Suprapubic skin (tissue), 4 donors: Measurements from ENCODE around the gene GNAZ. TPM values are rescaled to one million over a fixed set of nuclear protein-coding genes. Genes with fewer than 3 reads are reported as not detected.

ENCODE experiments used
- DNase-seq, 2 donors: peaks; one replicate each; pipeline ENCODE4 v3.0.0-alpha.2; 2019; ENCODE audit warnings: low spot score in 2 of 2
- H3K27ac ChIP-seq: fragments of 200-600 bp; sonication (generic); one replicate; pipeline ENCODE4 v1.5.1; 2019
- H3K27me3 ChIP-seq: fragments of 200-600 bp; sonication (generic); one replicate; pipeline ENCODE4 v1.5.1; 2019
- H3K36me3 ChIP-seq: fragments of 200-600 bp; sonication (generic); one replicate; pipeline ENCODE4 v1.5.1; 2019
- H3K4me1 ChIP-seq: fragments of 200-600 bp; sonication (generic); one replicate; pipeline ENCODE4 v1.5.1; 2019
- H3K4me3 ChIP-seq: fragments of 200-600 bp; sonication (generic); one replicate; pipeline ENCODE4 v1.5.1; 2019; ENCODE audit warnings: mild to moderate bottlenecking
- H3K9me3 ChIP-seq: fragments of 200-600 bp; sonication (generic); one replicate; pipeline ENCODE4 v1.5.1; 2019
- CTCF ChIP-seq, 2 donors: fragments of 200-600 bp in 1 of 2; fragments of 450-650 bp in 1 of 2; sonication (generic) in 1 of 2; IDR thresholded peaks; one replicate each; pipeline ENCODE4 v1.5.1; 2016 to 2019; ENCODE audit warnings: antibody characterized with exemption in 2 of 2, mild to moderate bottlenecking in 1 of 2, moderate library complexity in 1 of 2
- EP300 ChIP-seq: sonication (generic); formaldehyde crosslinking; IDR thresholded peaks from one replicate; pipeline ENCODE4 v1.6.1; 2017; ENCODE audit warnings: antibody characterized with exemption
- POLR2A ChIP-seq, 2 donors: fragments of 450-650 bp; IDR thresholded peaks; one replicate each; pipeline ENCODE4 v1.6.1; 2017; ENCODE audit warnings: antibody characterized with exemption in 2 of 2, mild to moderate bottlenecking in 2 of 2, moderate library complexity in 2 of 2
- POLR2AphosphoS5 ChIP-seq, 3 donors: sonication (generic); formaldehyde crosslinking; IDR thresholded peaks; one replicate each; pipeline ENCODE4 v1.6.1; 2017; ENCODE audit warnings: antibody characterized with exemption in 3 of 3
- WGBS: methylation state at CpG from one replicate; pipeline ENCODE4 v1.1.5; 2018; 5-methylcytosine and 5-hydroxymethylcytosine counted together
- total RNA-seq, 4 donors: library from RNA; depleted of rRNA; stranded (reverse); fragments of >200 nt; gene quantifications; one replicate each; pipeline ENCODE4 v1.1.0, GENCODE V29; 2016

The GNAZ gene
- total RNA-seq, 4 donors from 2014 or later, result 2.1 to 5.8 (median 3.0) TPM

DNA sequence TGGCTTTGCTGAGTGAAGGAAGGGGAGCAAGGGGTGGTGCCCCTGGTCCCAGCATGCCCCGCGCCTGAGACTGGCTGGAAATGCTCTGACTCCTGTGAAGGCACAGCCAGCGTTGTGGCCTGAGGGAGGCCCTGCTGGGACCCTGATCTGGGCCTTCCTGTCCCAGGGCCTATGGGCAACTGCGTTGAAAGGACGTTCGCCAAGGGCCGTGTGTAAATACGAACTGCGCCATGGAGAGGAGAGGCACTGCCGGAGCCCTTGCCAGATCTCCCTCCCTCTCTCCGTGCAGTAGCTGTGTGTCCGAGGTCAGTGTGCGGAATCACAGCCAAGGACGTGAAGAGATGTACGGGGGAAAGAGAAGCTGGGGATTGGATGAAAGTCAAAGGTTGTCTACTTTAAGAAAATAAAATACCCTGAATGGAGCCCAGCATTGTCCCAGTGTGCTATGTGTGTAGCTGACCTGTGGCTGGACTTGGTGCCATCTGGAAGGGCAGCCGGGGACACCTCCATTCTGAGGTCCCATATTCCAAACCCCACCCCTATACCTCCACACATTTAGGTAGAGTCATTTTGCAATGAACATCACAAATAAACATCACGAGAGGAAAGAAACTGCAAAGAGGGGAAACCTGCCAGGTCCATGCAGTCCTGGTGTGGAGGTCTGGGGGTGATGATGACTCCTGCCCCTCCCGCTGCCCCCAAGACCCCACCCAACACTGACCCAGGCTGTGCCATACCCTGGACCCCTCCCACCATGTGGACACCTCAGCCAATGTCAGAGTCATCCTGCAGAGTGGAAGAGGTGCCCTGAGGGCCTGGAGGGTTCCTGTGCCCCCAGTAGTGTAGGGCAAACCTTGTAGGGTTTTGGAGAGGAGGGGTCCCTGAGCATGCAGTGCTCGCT, 54.5 kb downstream of the GNAZ start:
- TF ChIP-seq POLR2A (IDR thresholded peaks at IDR 0.05) (no peak), POLR2AphosphoS5 (IDR thresholded peaks at IDR 0.05) (no peak), EP300 (no peak), CTCF (IDR thresholded peaks at IDR 0.05) (no peak)
- Histone ChIP-seq H3K4me1 (peaks cover 2% of the 10 kb centered on the region), H3K4me3 (no peak overlapping the region), H3K27me3 (no peaks in the 10 kb centered on the region), H3K36me3 (no peaks in the 10 kb centered on the region), H3K9me3 (no peaks in the 10 kb centered on the region), H3K27ac (no peak overlapping the region)
- no peak for DNase-seq
- 66% methylated on average over 19 of the region's 19 CpGs for WGBS

DNA sequence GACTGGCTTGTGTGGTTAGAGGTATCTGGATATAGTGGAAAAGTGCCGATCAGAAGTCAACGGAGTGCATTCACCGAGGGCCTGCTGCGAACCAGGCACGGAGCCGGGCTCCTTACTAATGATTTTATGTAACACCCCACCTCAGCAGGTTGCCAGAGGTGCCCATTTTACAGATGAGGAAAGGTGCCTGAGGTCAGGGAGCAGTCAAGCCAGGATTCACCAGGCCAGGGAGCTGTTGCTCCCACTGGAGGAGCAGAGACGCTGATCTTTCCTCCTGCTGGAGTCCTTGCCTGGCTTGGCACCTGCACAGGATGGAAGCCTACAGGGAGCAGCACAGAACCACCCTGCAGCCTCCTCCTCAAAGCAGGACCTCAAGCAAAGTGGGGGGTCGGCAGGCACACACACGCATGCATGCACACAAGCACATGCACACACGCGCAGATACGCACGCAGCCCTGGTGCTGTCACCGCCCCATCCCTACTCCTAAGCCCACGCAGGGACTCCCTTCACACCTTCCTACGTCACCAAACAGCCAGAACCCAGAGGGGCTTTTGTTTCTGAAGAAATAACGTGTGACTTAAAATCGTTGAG, 55.3 kb downstream of the GNAZ start:
- Histone ChIP-seq H3K9me3 (no peaks in the 10 kb centered on the region), H3K4me1 (peaks cover 2% of the 10 kb centered on the region), H3K4me3 (no peak overlapping the region), H3K27me3 (no peaks in the 10 kb centered on the region), H3K36me3 (no peaks in the 10 kb centered on the region), H3K27ac (no peak overlapping the region)
- no peak for DNase-seq
- 91% methylated on average over 18 of the region's 18 CpGs for WGBS
- TF ChIP-seq POLR2A (IDR thresholded peaks at IDR 0.05) (no peak), EP300 (no peak), CTCF (IDR thresholded peaks at IDR 0.05) (no peak), POLR2AphosphoS5 (IDR thresholded peaks at IDR 0.05) (no peak)

DNA sequence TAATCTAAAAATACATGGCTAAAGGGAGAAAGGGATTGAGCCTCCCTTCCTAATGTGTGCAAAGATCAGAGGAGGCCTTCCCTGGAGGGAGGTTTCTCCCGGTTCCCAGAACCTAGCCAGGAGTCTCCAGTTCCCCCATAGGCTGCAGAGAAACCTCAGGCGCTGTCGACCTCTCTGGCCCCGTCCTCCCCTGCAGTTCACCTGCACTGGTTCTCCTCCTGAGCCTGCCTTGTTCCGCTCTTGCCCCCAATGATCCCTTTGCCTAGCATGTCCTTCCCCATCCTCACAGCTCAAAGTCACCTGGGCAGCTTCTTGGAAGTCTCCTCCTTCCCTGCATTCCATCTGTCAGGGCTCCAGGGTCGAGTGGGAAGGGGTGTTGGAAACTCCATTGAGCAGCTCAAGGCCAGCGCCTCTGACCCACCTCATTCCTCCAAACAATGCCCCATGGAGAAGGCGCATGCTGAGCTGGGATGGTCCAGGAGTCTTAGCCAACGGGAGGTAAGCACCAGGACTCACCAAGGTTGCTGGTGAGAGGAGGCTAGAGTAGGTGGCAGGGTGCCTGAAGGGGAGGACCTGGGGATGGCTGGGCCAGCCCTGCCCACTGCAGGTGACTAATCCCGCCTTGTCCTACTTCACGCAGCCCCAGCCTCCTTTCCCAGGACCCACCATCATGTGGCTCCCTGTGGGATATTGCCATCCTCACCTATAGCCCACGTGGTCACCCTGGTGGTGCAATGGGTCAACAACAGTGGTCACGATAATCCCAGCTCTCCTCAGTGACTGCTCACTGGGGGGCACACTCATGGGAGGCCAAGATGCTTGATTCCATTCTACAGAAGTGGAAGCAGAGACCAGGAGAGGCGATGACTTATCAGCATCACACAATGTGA, 56.1 kb downstream of the GNAZ start:
- TF ChIP-seq POLR2A (IDR thresholded peaks at IDR 0.05) (no peak), CTCF (IDR thresholded peaks at IDR 0.05) (no peak), EP300 (no peak)
- WGBS, result 83% methylated on average over 12 of the region's 14 CpGs
- Histone ChIP-seq H3K36me3 (no peaks in the 10 kb centered on the region), H3K27me3 (no peaks in the 10 kb centered on the region), H3K27ac (no peak overlapping the region), H3K9me3 (no peaks in the 10 kb centered on the region), H3K4me1 (peaks cover 2% of the 10 kb centered on the region), H3K4me3 (no peak overlapping the region)
- no peak for DNase-seq

- Histone ChIP-seq H3K9me3 (no peaks in the 10 kb centered on the region), H3K27me3 (no peaks in the 10 kb centered on the region), H3K4me3 (no peak overlapping the region), H3K36me3 (no peaks in the 10 kb centered on the region), H3K4me1 (peaks cover 2% of the 10 kb centered on the region), H3K27ac (no peak overlapping the region)
- TF ChIP-seq CTCF (IDR thresholded peaks at IDR 0.05) (no peak), POLR2A (IDR thresholded peaks at IDR 0.05) (no peak), POLR2AphosphoS5 (IDR thresholded peaks at IDR 0.05) (no peak), EP300 (no peak)
- 83% methylated on average over 7 of the region's 7 CpGs for WGBS
- DNase-seq, result no peak
Measured at GRCh38 chr22:23127055-23127756, 56.9 kb downstream of the GNAZ start.
